ENCODE data around the gene SCML1. TPM values are rescaled to one million over a fixed set of nuclear protein-coding genes. Genes with fewer than 3 reads are reported as not detected.

The SCML1 gene
- total and polyA plus RNA-seq, 2 of the 8 experiments (the other 6 are each of a cell fraction or from before 2014, with no cell fraction given): 2.2 to 2.5 TPM

DNA sequence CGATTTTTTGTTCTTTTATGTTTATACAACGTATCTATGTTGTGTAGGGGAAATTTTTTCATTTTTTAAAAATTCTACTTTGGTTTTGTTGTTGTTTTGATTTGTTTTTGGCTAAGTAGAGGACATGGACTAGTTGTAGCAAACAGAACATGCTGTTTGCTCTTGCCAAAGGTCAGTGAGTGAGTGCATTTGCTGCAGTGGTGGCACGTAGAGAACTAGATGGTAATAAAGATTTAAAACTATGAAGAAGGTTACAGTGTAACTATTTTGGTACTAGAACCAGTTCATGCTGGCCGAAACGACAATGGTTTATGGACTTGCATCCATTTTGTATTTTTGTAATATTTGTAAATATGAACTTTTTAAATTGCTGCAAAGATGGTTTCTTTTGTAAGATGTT lies 1.9 kb upstream of the SCML1 start:
- Histone ChIP-seq H3K56ac (replicated peaks; ENCODE audit: insufficient read length, low read depth, low read length) (no peak overlapping the region), H3K4ac (replicated peaks; ENCODE audit: insufficient read length, low read depth, low read length) (no peak overlapping the region), H4K5ac (ENCODE audit: insufficient read length, low read depth, low read length) (no peak overlapping the region), H4K8ac (ENCODE audit: extremely low read depth, insufficient read depth, low read length) (no peak overlapping the region), H2BK12ac (ENCODE audit: low read depth, low read length) (no peak overlapping the region), H2BK5ac (ENCODE audit: low read depth, low read length) (no peak overlapping the region), H3K9ac (replicated peaks in 1 of 4; ENCODE audit: extremely low read depth in 1 of 4, low read depth in 3 of 4, low read length in 3 of 4) (no peak overlapping the region), H2BK15ac (ENCODE audit: low read length) (no peak overlapping the region), H3K4me1 (replicated peaks in 1 of 4; ENCODE audit: control insufficient read depth in 3 of 4, insufficient read depth in 4 of 4, low read length in 3 of 4) (peaks cover 0 to 2% (median 0%) of the 10 kb centered on the region in 4 experiments; a peak in 1 of 7 replicates), H3K14ac (ENCODE audit: insufficient read length) (no peak overlapping the region), H3K23me2 (ENCODE audit: low read depth, low read length) (peaks cover 2% of the 10 kb centered on the region; the same call in 1 of the 2 replicates), H3K27ac (ENCODE audit: low read depth, low read length) (no peak overlapping the region), H2AFZ (ENCODE audit: low read length) (no peak overlapping the region), H3K36me3 (ENCODE audit: control insufficient read depth in 2 of 4, insufficient read depth in 4 of 4, low read length in 3 of 4) (no peaks in the 10 kb centered on the region), H4K91ac (replicated peaks; ENCODE audit: insufficient read length, low read length) (no peak overlapping the region), H2BK20ac (ENCODE audit: low read length) (no peak overlapping the region), H3K9me3 (ENCODE audit: insufficient read depth in 2 of 2, low read depth in 1 of 2, low read length in 1 of 2) (no peaks in the 10 kb centered on the region), H2BK120ac (replicated peaks; ENCODE audit: low read depth, low read length) (no peak overlapping the region), H3K27me3 (replicated peaks in 1 of 4; ENCODE audit: control insufficient read depth in 3 of 4, extremely low read depth in 1 of 4, insufficient read depth in 3 of 4, low read length in 3 of 4) (peaks cover 0 to 16% (median 8%) of the 10 kb centered on the region in 4 experiments; a peak in 5 of 7 replicates), H3K4me3 (ENCODE audit: extremely low read depth in 1 of 4, insufficient read depth in 2 of 4, low read depth in 3 of 4, low read length in 4 of 4) (no peak overlapping the region), H3K18ac (ENCODE audit: extremely low read depth, low read length) (no peak overlapping the region), H4K20me1 (replicated peaks in 1 of 2; ENCODE audit: control insufficient read depth in 1 of 2, insufficient read depth in 2 of 2, low read length in 2 of 2) (no peaks in the 10 kb centered on the region), H3K4me2 (ENCODE audit: insufficient read depth in 1 of 2, low read depth in 2 of 2, low read length in 2 of 2) (no peak overlapping the region), H3K23ac (ENCODE audit: insufficient read length) (no peak overlapping the region), H3K79me1 (ENCODE audit: low read depth, low read length) (no peaks in the 10 kb centered on the region), H3K79me2 (ENCODE audit: control insufficient read depth in 1 of 2, insufficient read depth in 2 of 2, low read length in 2 of 2) (no peaks in the 10 kb centered on the region), H2AK5ac (ENCODE audit: low read depth, low read length) (no peak overlapping the region)
- 85% methylated on average over 5 of the region's 5 CpGs; no CpG with 5 or more reads in 1 of the 2 experiments for WGBS, 2 experiments (ENCODE audit: extremely low coverage in 1 of 2, insufficient coverage in 1 of 2, insufficient read length in 1 of 2, insufficient replicate concordance in 2 of 2, low coverage in 1 of 2, low lambda C conversion rate in 2 of 2, missing lambda C conversion rate in 1 of 2)
- DNase-seq (ENCODE audit: low read depth in 1 of 2, low spot score in 2 of 2) (no peak), FAIRE-seq (no peak)
- no peak for TF ChIP-seq E2F6 (IDR thresholded peaks at IDR 0.05)
- no peak for TF ChIP-seq HDAC2 (IDR thresholded peaks at IDR 0.05; ENCODE audit: borderline replicate concordance in 1 of 2, low read depth in 2 of 2, low read length in 2 of 2)
- TF ChIP-seq KDM5A (IDR thresholded peaks at IDR 0.05; ENCODE audit: low read length): no peak
- POLR2A ChIA-PET (ENCODE audit: partially characterized antibody): no interaction called here
- CTCF ChIA-PET (ENCODE audit: partially characterized antibody): interaction anchor here (0.7 kb wide), 1 partner anchor 45 kb away, joined by 4 read pairs; no protein-coding TSS in a partner anchor
